HCT116 (cell line): Measurements from ENCODE around the gene PTPRS. TPM values are rescaled to one million over a fixed set of nuclear protein-coding genes. Genes with fewer than 3 reads are reported as not detected.

Experiments used
- ATAC-seq: fragments of 200-7000 bp; cut with Tn5 transposase; 2 replicates; pipeline ENCODE4 v1.9.1; 2020; ENCODE audit warnings: mild to moderate bottlenecking, moderate library complexity
- BruUV-seq: library from RNA; stranded (reverse); fragments of 400-500 nt; replicated peaks from 2 replicates; lab custom pipeline; 2021; lab: Mats Ljungman, UMichigan
- CTCF ChIA-PET: fragments of 300-600 bp; sonication (Branson Sonifier 250); formaldehyde crosslinking; loops from one replicate; lab custom pipeline; 2021; ENCODE audit warnings: antibody characterized with exemption; lab: Charles Lee
- POLR2A ChIA-PET: fragments of 300-600, 350-600 bp; sonication (Branson Sonifier 250); formaldehyde crosslinking; loops from one replicate; lab custom pipeline; 2021; ENCODE audit warnings: antibody characterized with exemption; lab: Charles Lee
- RAD21 ChIA-PET, 2 experiments: fragments of 300-600 bp; sonication (Branson Sonifier 250); formaldehyde crosslinking; loops; one replicate each; lab custom pipeline; 2023; ENCODE audit warnings: low total read pairs in 2 of 2; ENCODE audit not compliant: uncharacterized antibody in 2 of 2, unreplicated experiment in 2 of 2, low non-redundant PET in 1 of 2; lab: Charles Lee
- DNase-seq: peaks from one replicate; pipeline ENCODE4 v3.0.0-alpha.2; 2010; ENCODE audit warnings: low read depth, low spot score
- H2AFZ ChIP-seq: fragments of 200-600 bp; shearing (Covaris generic), sonication (generic); 2 replicates; pipeline ENCODE4 v1.6.1; 2017; ENCODE audit warnings: low read depth, mixed run types, mixed read lengths, antibody characterized with exemption, low read length; ENCODE audit not compliant: poor library complexity, severe bottlenecking
- H3K27ac ChIP-seq: 2 replicates; pipeline ENCODE4 v1.5.1; 2012; ENCODE audit warnings: low read depth, low read length
- H3K27me3 ChIP-seq: fragments of 200-600 bp; sonication (generic); 2 replicates; pipeline ENCODE4 v1.6.1; 2016; ENCODE audit warnings: mixed run types, low read length, mixed read lengths; ENCODE audit not compliant: insufficient read depth
- H3K36me3 ChIP-seq, 2 experiments: fragments of 200-500 bp in 1 of 2; fragments of 200-600 bp in 1 of 2; sonication (Bioruptor generic) in 1 of 2; sonication (generic) in 1 of 2; 2 replicates each; pipeline versions ENCODE4 v1.5.1 to v1.6.1; 2014 to 2016; ENCODE audit warnings: low read length in 2 of 2, inconsistent platforms in 1 of 2, mixed read lengths in 1 of 2, mixed run types in 1 of 2; ENCODE audit not compliant: insufficient read depth in 2 of 2, control insufficient read depth in 1 of 2
- H3K4me1 ChIP-seq, 2 experiments: fragments of 200-600 bp in 1 of 2; sonication (generic) in 1 of 2; 2 replicates each; pipeline versions ENCODE4 v1.5.1 to v1.6.1; 2012 to 2017; ENCODE audit warnings: low read length in 2 of 2, inconsistent platforms in 1 of 2, mild to moderate bottlenecking in 1 of 2, mixed read lengths in 1 of 2, mixed run types in 1 of 2, moderate library complexity in 1 of 2; ENCODE audit not compliant: insufficient read depth in 2 of 2, control insufficient read depth in 1 of 2
- H3K4me2 ChIP-seq: fragments of 200-600 bp; sonication (generic); 2 replicates; pipeline ENCODE4 v1.6.1; 2017; ENCODE audit warnings: mixed run types, low read length, mixed read lengths
- H3K4me3 ChIP-seq, 2 experiments: fragments of 200-600 bp in 1 of 2; sonication (generic) in 1 of 2; replicated peaks in 1 of 2; 2 replicates each; pipeline ENCODE4 v1.5.1; 2011 to 2016; ENCODE audit warnings: low read length in 2 of 2, control low read depth in 1 of 2, low read depth in 1 of 2, mild to moderate bottlenecking in 1 of 2, mixed read lengths in 1 of 2, mixed run types in 1 of 2
- H3K79me2 ChIP-seq: fragments of 200-600 bp; sonication (generic); 2 replicates; pipeline ENCODE4 v1.6.1; 2017; ENCODE audit warnings: mild to moderate bottlenecking, mixed run types, low read length, moderate library complexity, mixed read lengths; ENCODE audit not compliant: insufficient read depth
- H3K9ac ChIP-seq: fragments of 200-600 bp; sonication (generic); 2 replicates; pipeline ENCODE4 v1.6.1; 2016; ENCODE audit warnings: low read length, mixed read lengths
- H3K9me2 ChIP-seq: fragments of 200-600 bp; sonication (generic), shearing (Covaris generic); 2 replicates; pipeline ENCODE4 v1.6.1; 2017; ENCODE audit warnings: mixed run types, mild to moderate bottlenecking, moderate library complexity; ENCODE audit not compliant: insufficient read depth
- H3K9me3 ChIP-seq, 2 experiments: fragments of 200-500 bp in 1 of 2; fragments of 200-600 bp in 1 of 2; sonication (Bioruptor generic) in 1 of 2; sonication (generic) in 1 of 2; 2 replicates each; pipeline ENCODE4 v1.6.1; 2014 to 2017; ENCODE audit warnings: low read length in 2 of 2, mixed read lengths in 2 of 2, inconsistent platforms in 1 of 2, low read depth in 1 of 2, mild to moderate bottlenecking in 1 of 2, mixed run types in 1 of 2, moderate library complexity in 1 of 2; ENCODE audit not compliant: control insufficient read depth in 1 of 2, insufficient read depth in 1 of 2
- H4K20me1 ChIP-seq: fragments of 200-600 bp; sonication (generic), shearing (Covaris generic); 2 replicates; pipeline ENCODE4 v1.6.1; 2017; ENCODE audit warnings: mixed run types, mild to moderate bottlenecking, moderate library complexity; ENCODE audit not compliant: insufficient read depth
- ATF3 ChIP-seq: IDR thresholded peaks from 2 replicates; pipeline ENCODE4 v1.6.1; 2012
- CBX3 ChIP-seq: IDR thresholded peaks from 2 replicates; pipeline ENCODE4 v1.6.1; 2012; ENCODE audit warnings: low read depth
- CEBPB ChIP-seq: IDR thresholded peaks from 2 replicates; pipeline ENCODE4 v1.6.1; 2012; ENCODE audit warnings: low read depth
- CTCF ChIP-seq, 3 experiments: fragments of 200-600 bp in 1 of 3; sonication (generic) in 1 of 3; IDR thresholded peaks in 2 of 3; conservative IDR thresholded peaks in 1 of 3; 2 replicates each; pipeline ENCODE4 v1.5.1; 2012 to 2017; ENCODE audit warnings: low read depth in 2 of 3, low read length in 2 of 3, antibody characterized with exemption in 1 of 3, borderline replicate concordance in 1 of 3, control low read depth in 1 of 3, mild to moderate bottlenecking in 1 of 3, mixed read lengths in 1 of 3, mixed run types in 1 of 3, moderate library complexity in 1 of 3; ENCODE audit not compliant: insufficient read depth in 1 of 3
- EGR1 ChIP-seq: IDR thresholded peaks from 2 replicates; pipeline ENCODE4 v1.6.1; 2012; ENCODE audit warnings: low read depth
- ELF1 ChIP-seq: IDR thresholded peaks from 2 replicates; pipeline ENCODE4 v1.6.1; 2012; ENCODE audit warnings: low read depth, borderline replicate concordance
- EZH2 ChIP-seq: fragments of 200-600 bp; sonication (generic); IDR thresholded peaks from 2 replicates; pipeline ENCODE4 v1.6.1; 2017; ENCODE audit warnings: antibody characterized with exemption, mixed run types
- EZH2phosphoT487 ChIP-seq: fragments of 200-600 bp; IDR thresholded peaks from 2 replicates; pipeline ENCODE4 v1.6.1; 2018; ENCODE audit warnings: antibody characterized with exemption, borderline replicate concordance
- FOSL1 ChIP-seq: IDR thresholded peaks from 2 replicates; pipeline ENCODE4 v1.6.1; 2012; ENCODE audit warnings: low read depth
- MAX ChIP-seq: IDR thresholded peaks from 2 replicates; pipeline ENCODE4 v1.6.1; 2012
- POLR2A ChIP-seq: IDR thresholded peaks from 2 replicates; pipeline ENCODE4 v1.7.0; 2011; ENCODE audit warnings: borderline replicate concordance; ENCODE audit not compliant: insufficient read depth, insufficient read length; ENCODE audit errors: extremely low read depth
- POLR2AphosphoS5 ChIP-seq: IDR thresholded peaks from 2 replicates; pipeline ENCODE4 v1.6.1; 2011; ENCODE audit warnings: mild to moderate bottlenecking, low read depth, low read length, moderate library complexity
- SP1 ChIP-seq: IDR thresholded peaks from 2 replicates; pipeline ENCODE4 v1.6.1; 2012; ENCODE audit warnings: low read depth
- SRF ChIP-seq: IDR thresholded peaks from 2 replicates; pipeline ENCODE4 v1.6.1; 2012; ENCODE audit warnings: low read depth
- TCF7L2 ChIP-seq: IDR thresholded peaks from 2 replicates; pipeline ENCODE4 v1.7.0; 2011; ENCODE audit warnings: borderline replicate concordance, inconsistent platforms; ENCODE audit not compliant: insufficient read depth, insufficient read length; ENCODE audit errors: extremely low read depth
- YY1 ChIP-seq: IDR thresholded peaks from 2 replicates; pipeline ENCODE4 v1.6.1; 2011; ENCODE audit warnings: low read length, low read depth, moderate library complexity, mild to moderate bottlenecking; ENCODE audit not compliant: insufficient replicate concordance; ENCODE audit errors: extremely low read depth
- ZFX ChIP-seq: fragments of 450-650 bp; IDR thresholded peaks from 2 replicates; pipeline ENCODE4 v1.6.1; 2017
- ZNF274 ChIP-seq: fragments of 200-500 bp; sonication (Bioruptor generic); IDR thresholded peaks from 2 replicates; pipeline ENCODE4 v1.6.1; 2014; ENCODE audit warnings: mild to moderate bottlenecking, low read depth, low read length, inconsistent platforms
- intact Hi-C: fragments of 100-400 bp; cut with micrococcal nuclease; formaldehyde crosslinking; loops from 2 replicates; pipeline ENCODE4 v1.10.0; 2022
- total RNA-seq: library from RNA; stranded (reverse); gene quantifications from one replicate; pipeline ENCODE4 v1.2.1, GENCODE V29; 2021; ENCODE audit not compliant: unreplicated experiment

Gene PTPRS
- total RNA-seq, 1 experiment from 2014 or later, result 123 TPM

- H4K20me1 ChIP-seq, result no peaks in the 10 kb centered on the region
- H3K27ac ChIP-seq, result no peak overlapping the region
- RAD21 ChIA-PET, result no interaction called here
- BruUV-seq, result no TSS peak
- H3K4me3 ChIP-seq, result no peak overlapping the region
- no peak overlapping the region for H2AFZ ChIP-seq
- H3K4me1 ChIP-seq, result peaks cover 3 to 20% of the 10 kb centered on the region in 2 experiments; a peak in 3 of 4 replicates
- no peak for DNase-seq
- H3K36me3 ChIP-seq, result no peaks in the 10 kb centered on the region
- no peaks in the 10 kb centered on the region for H3K79me2 ChIP-seq
- no peaks in the 10 kb centered on the region for H3K9me2 ChIP-seq
- no peak for TF ChIP-seq ATF3
- TF ChIP-seq CEBPB, result no peak
- TF ChIP-seq CTCF (IDR thresholded peaks at IDR 0.05 in 2 of 3, conservative IDR thresholded peaks at IDR 0.05 in 1 of 3; ENCODE audit: borderline replicate concordance in 1 of 3, insufficient read depth in 1 of 3, low read depth in 2 of 3, low read length in 2 of 3), result no peak; a peak in 1 of 6 replicates
- no peak for TF ChIP-seq EGR1
- TF ChIP-seq ZNF274, result no peak
- no peak for TF ChIP-seq TCF7L2
- no peak for TF ChIP-seq EZH2
- TF ChIP-seq SP1, result no peak
- TF ChIP-seq ELF1, result no peak
- no peak for TF ChIP-seq POLR2A
- TF ChIP-seq CBX3, result no peak
- TF ChIP-seq EZH2phosphoT487, result no peak
- no peak for TF ChIP-seq FOSL1
- TF ChIP-seq ZFX, result no peak
- TF ChIP-seq POLR2AphosphoS5, result no peak
- TF ChIP-seq YY1, result no peak
- TF ChIP-seq SRF, result no peak
- TF ChIP-seq MAX, result no peak
- intact Hi-C loops, result no loop called here
- CTCF ChIA-PET, result no interaction called here
- peak; percentile 30 for ATAC-seq
- no peak overlapping the region for H3K9ac ChIP-seq
- no peaks in the 10 kb centered on the region for H3K27me3 ChIP-seq
- no peak overlapping the region for H3K4me2 ChIP-seq
- POLR2A ChIA-PET, result interaction anchor here (0.7 to 1.6 kb wide), 12 partner anchors 9 to 341 kb away, joined by 3 to 18 read pairs (median 4); no protein-coding TSS in a partner anchor
- no peaks in the 10 kb centered on the region for H3K9me3 ChIP-seq
Observed at GRCh38 chr19:5309438-5310204, 31.0 kb downstream of the PTPRS start.
